DND-41 (cell line): ENCODE measurements around the gene CTPS2.

Experiments used
- ATAC-seq: fragments of 200-7000 bp; cut with Tn5 transposase; 3 replicates; pipeline ENCODE4 v1.9.1; 2021; ENCODE audit warnings: low read depth; ENCODE audit not compliant: insufficient read depth
- DNase-seq: peaks from one replicate; pipeline ENCODE4 v3.0.0-alpha.2; 2020
- H2AFZ ChIP-seq: 2 replicates; pipeline ENCODE4 v1.6.0; 2012; ENCODE audit warnings: low read depth, low read length
- H3K27ac ChIP-seq: 2 replicates; pipeline ENCODE4 v1.5.1; 2012; ENCODE audit warnings: low read length, inconsistent platforms
- H3K27me3 ChIP-seq: fragments of 200-600 bp; sonication (generic); 2 replicates; pipeline ENCODE4 v1.6.0; 2012; ENCODE audit warnings: low read length, mild to moderate bottlenecking, inconsistent platforms; ENCODE audit not compliant: insufficient read depth, poor library complexity
- H3K36me3 ChIP-seq: 2 replicates; pipeline ENCODE4 v1.5.1; 2012; ENCODE audit warnings: low read length, inconsistent platforms; ENCODE audit not compliant: insufficient read depth
- H3K4me1 ChIP-seq: 2 replicates; pipeline ENCODE4 v1.5.1; 2012; ENCODE audit warnings: mild to moderate bottlenecking, low read length; ENCODE audit not compliant: insufficient read depth
- H3K4me2 ChIP-seq: 2 replicates; pipeline ENCODE4 v1.6.0; 2012; ENCODE audit warnings: mild to moderate bottlenecking, moderate library complexity, low read length, inconsistent platforms; ENCODE audit not compliant: insufficient read depth
- H3K4me3 ChIP-seq, 2 experiments: fragments of 200-600 bp in 1 of 2; shearing (Covaris generic) in 1 of 2; 2 replicates each; pipeline ENCODE4 v1.5.1; 2012 to 2016; ENCODE audit warnings: inconsistent platforms in 2 of 2, low read length in 2 of 2, mild to moderate bottlenecking in 2 of 2, low read depth in 1 of 2, moderate library complexity in 1 of 2
- H3K79me2 ChIP-seq: 2 replicates; pipeline ENCODE4 v1.6.0; 2012; ENCODE audit warnings: low read length, inconsistent platforms; ENCODE audit not compliant: insufficient read depth
- H3K9ac ChIP-seq: 2 replicates; pipeline ENCODE4 v1.6.0; 2012; ENCODE audit warnings: low read depth, mild to moderate bottlenecking, inconsistent platforms, low read length, moderate library complexity
- H3K9me3 ChIP-seq: 2 replicates; pipeline ENCODE4 v1.5.1; 2012; ENCODE audit warnings: low read length, moderate library complexity, mild to moderate bottlenecking, inconsistent platforms; ENCODE audit not compliant: insufficient read depth, severe bottlenecking
- H4K20me1 ChIP-seq: 2 replicates; pipeline ENCODE4 v1.6.0; 2012; ENCODE audit warnings: low read length; ENCODE audit not compliant: insufficient read depth
- CTCF ChIP-seq: IDR thresholded peaks from 2 replicates; pipeline ENCODE4 v1.5.1; 2012; ENCODE audit warnings: borderline replicate concordance, low read length, moderate library complexity, mild to moderate bottlenecking; ENCODE audit not compliant: poor library complexity, severe bottlenecking; ENCODE audit errors: extremely low read depth
- EZH2 ChIP-seq: IDR thresholded peaks from 3 replicates; pipeline ENCODE4 v1.6.1; 2012; ENCODE audit warnings: borderline replicate concordance, low read depth, mild to moderate bottlenecking, moderate library complexity, low read length, inconsistent platforms; ENCODE audit not compliant: severe bottlenecking

The CTPS2 gene

GRCh38 chrX:16750136-16750535 is 37.7 kb upstream of the CTPS2 start:
- Histone ChIP-seq H3K9ac (no peak overlapping the region), H3K4me2 (no peak overlapping the region), H3K27ac (no peak overlapping the region), H3K79me2 (no peaks in the 10 kb centered on the region), H3K9me3 (no peaks in the 10 kb centered on the region), H4K20me1 (no peaks in the 10 kb centered on the region), H3K4me1 (no peaks in the 10 kb centered on the region), H3K36me3 (peaks cover 21% of the 10 kb centered on the region), H3K4me3 (no peak overlapping the region), H3K27me3 (no peaks in the 10 kb centered on the region), H2AFZ (no peak overlapping the region)
- no peak for TF ChIP-seq CTCF
- no peak for TF ChIP-seq EZH2
- no peak for ATAC-seq
- no peak for DNase-seq

- no peaks in the 10 kb centered on the region for H3K4me1 ChIP-seq
- no peak overlapping the region for H3K27ac ChIP-seq
- no peak overlapping the region for H3K4me3 ChIP-seq
- ATAC-seq (no peak), DNase-seq (no peak)
- TF ChIP-seq EZH2: no peak
- no peak for TF ChIP-seq CTCF
- no peaks in the 10 kb centered on the region for H3K79me2 ChIP-seq
- no peak overlapping the region for H2AFZ ChIP-seq
- H3K9me3 ChIP-seq: no peaks in the 10 kb centered on the region
- peaks cover 37% of the 10 kb centered on the region for H3K36me3 ChIP-seq
- H4K20me1 ChIP-seq: no peaks in the 10 kb centered on the region
- H3K9ac ChIP-seq: no peak overlapping the region
- no peak overlapping the region for H3K4me2 ChIP-seq
- H3K27me3 ChIP-seq: no peaks in the 10 kb centered on the region
These were observed 36.0 kb upstream of the CTPS2 start for GRCh38 chrX:16748425-16748824.

GRCh38 chrX:16745659-16746058 is 33.2 kb upstream of the CTPS2 start:
- DNase-seq (no peak), ATAC-seq (no peak)
- Histone ChIP-seq H3K4me3 (no peak overlapping the region), H3K27ac (no peak overlapping the region), H4K20me1 (no peaks in the 10 kb centered on the region), H3K9me3 (no peaks in the 10 kb centered on the region), H3K36me3 (peaks cover 38% of the 10 kb centered on the region), H3K4me2 (no peak overlapping the region), H3K79me2 (no peaks in the 10 kb centered on the region), H3K4me1 (no peaks in the 10 kb centered on the region), H3K27me3 (no peaks in the 10 kb centered on the region), H2AFZ (no peak overlapping the region), H3K9ac (no peak overlapping the region)
- TF ChIP-seq CTCF (no peak), EZH2 (no peak)

- Histone ChIP-seq H3K79me2 (no peaks in the 10 kb centered on the region), H3K9me3 (no peaks in the 10 kb centered on the region), H3K27ac (no peak overlapping the region), H3K4me2 (no peak overlapping the region), H2AFZ (no peak overlapping the region), H3K4me3 (no peak overlapping the region), H3K4me1 (no peaks in the 10 kb centered on the region), H4K20me1 (no peaks in the 10 kb centered on the region), H3K9ac (no peak overlapping the region), H3K27me3 (no peaks in the 10 kb centered on the region), H3K36me3 (peaks cover 34% of the 10 kb centered on the region)
- ATAC-seq: no peak
- TF ChIP-seq CTCF (no peak), EZH2 (no peak)
- DNase-seq: no peak
These were observed 32.6 kb upstream of the CTPS2 start for GRCh38 chrX:16745102-16745501.
